PC-3 (cell line): ENCODE results near the gene ASPN.

Source experiments
- EZH2 ChIP-seq: fragments of 300-600 bp; sonication (generic); IDR thresholded peaks from one replicate; pipeline ENCODE4 v1.6.1; 2017; ENCODE audit warnings: antibody characterized with exemption, mild to moderate bottlenecking, low read length; ENCODE audit not compliant: unreplicated experiment
- TF ChIP-seq, protein P1 (sequence below): fragments of 300-600 bp; sonication (generic); conservative IDR thresholded peaks from 2 replicates; pipeline ENCODE4 v1.5.1; 2017; ENCODE audit warnings: antibody characterized with exemption, low read depth, mild to moderate bottlenecking, low read length

- TF ChIP-seq, protein P1, sequence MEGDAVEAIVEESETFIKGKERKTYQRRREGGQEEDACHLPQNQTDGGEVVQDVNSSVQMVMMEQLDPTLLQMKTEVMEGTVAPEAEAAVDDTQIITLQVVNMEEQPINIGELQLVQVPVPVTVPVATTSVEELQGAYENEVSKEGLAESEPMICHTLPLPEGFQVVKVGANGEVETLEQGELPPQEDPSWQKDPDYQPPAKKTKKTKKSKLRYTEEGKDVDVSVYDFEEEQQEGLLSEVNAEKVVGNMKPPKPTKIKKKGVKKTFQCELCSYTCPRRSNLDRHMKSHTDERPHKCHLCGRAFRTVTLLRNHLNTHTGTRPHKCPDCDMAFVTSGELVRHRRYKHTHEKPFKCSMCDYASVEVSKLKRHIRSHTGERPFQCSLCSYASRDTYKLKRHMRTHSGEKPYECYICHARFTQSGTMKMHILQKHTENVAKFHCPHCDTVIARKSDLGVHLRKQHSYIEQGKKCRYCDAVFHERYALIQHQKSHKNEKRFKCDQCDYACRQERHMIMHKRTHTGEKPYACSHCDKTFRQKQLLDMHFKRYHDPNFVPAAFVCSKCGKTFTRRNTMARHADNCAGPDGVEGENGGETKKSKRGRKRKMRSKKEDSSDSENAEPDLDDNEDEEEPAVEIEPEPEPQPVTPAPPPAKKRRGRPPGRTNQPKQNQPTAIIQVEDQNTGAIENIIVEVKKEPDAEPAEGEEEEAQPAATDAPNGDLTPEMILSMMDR: no peak
- no peak for TF ChIP-seq EZH2
These were observed 24.7 kb downstream of the ASPN start for GRCh38 chr9:92457576-92457975.
